HUES6 (cell line): ENCODE data around the gene GH1.
A peak's percentile ranks its signal among the peaks of the same experiment; 100 is the strongest.
"Not testable (repeated sequence)": the region's sequence is repeated elsewhere in the genome, so short reads cannot be mapped to it uniquely, and the experiment has no call there.

ENCODE experiments used
- H3K27ac ChIP-seq: 2 replicates; pipeline ENCODE4 v1.7.0; 2013; ENCODE audit warnings: low read depth, mild to moderate bottlenecking, low read length, inconsistent platforms
- H3K27me3 ChIP-seq: 2 replicates; pipeline ENCODE4 v1.6.1; 2013; ENCODE audit warnings: low read length; ENCODE audit not compliant: control insufficient read depth, insufficient read depth
- H3K36me3 ChIP-seq: 2 replicates; pipeline ENCODE4 v1.6.1; 2013; ENCODE audit warnings: low read length; ENCODE audit not compliant: control insufficient read depth, insufficient read depth
- H3K4me1 ChIP-seq: 2 replicates; pipeline ENCODE4 v1.6.1; 2013; ENCODE audit warnings: low read length; ENCODE audit not compliant: control insufficient read depth, insufficient read depth
- H3K4me3 ChIP-seq: 2 replicates; pipeline ENCODE4 v1.5.1; 2013; ENCODE audit warnings: low read depth, low read length
- H3K9ac ChIP-seq: one replicate; pipeline ENCODE4 v1.6.1; 2013; ENCODE audit warnings: mild to moderate bottlenecking, low read length
- H3K9me3 ChIP-seq: 2 replicates; pipeline ENCODE4 v1.6.1; 2013; ENCODE audit warnings: low read depth, low read length; ENCODE audit not compliant: control insufficient read depth, insufficient read depth

The GH1 gene

DNA sequence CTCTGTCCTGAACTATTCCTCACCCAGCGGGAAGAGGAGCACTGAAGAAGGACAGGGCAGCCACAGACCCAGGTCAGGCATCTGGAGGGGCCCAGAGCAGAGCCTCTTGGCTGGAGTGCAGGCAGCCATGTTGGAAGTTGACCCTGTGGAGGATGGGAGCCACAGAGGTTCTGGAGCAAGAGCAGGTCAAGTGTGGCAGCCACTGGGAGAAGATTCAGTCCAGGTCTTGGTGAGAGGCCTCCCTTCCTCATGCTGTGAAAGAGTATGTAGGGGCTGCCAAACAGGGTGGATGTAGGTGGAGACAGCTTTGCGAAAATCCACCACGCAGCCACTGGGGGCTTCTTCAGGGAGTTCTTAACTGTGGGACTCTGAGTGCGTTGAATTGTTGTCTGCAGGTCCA lies 14.1 kb upstream of the GH1 start:
- Histone ChIP-seq H3K9ac (no peak overlapping the region), H3K27ac (no peak overlapping the region), H3K4me1 (peaks cover 23% of the 10 kb centered on the region), H3K9me3 (no peaks in the 10 kb centered on the region), H3K27me3 (no peaks in the 10 kb centered on the region), H3K4me3 (no peak overlapping the region), H3K36me3 (no peaks in the 10 kb centered on the region)

DNA sequence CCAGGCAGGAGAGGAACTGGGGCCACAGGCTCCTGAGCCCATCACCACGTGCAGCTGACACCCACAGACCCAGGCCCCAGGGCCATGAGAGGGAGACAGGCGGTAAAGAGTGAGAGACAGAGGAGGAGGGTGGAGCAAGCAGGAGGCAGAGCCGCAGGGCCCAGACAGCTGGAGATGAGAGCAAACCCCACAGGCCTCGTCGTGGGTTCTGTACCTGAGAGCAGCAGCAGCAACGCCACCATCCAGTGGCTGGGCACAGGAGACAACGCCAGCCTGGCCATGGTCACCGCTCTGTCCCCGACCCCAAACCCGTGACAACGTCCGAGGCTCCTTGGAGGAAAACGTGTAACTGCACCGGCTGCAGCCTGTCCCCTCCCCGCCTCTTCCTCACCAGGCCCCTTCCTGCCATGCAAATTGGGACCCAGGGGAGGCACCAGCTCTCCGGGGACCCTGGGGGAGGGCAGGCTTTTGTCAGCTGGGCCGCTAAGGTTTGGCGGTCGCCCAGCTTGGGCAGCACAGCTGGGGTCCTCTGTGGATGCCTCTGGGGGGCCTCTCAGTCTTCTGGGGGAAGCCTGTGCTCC lies 13.4 kb upstream of the GH1 start, which contains the start of gene CD79B:
TSS of gene CD79B (minus strand) at position 351 of the 581 bp plus-strand sequence. CDS start at position 281, 70 bp downstream.
- Histone ChIP-seq H3K9me3 (no peaks in the 10 kb centered on the region), H3K27ac (no peak within 1 kb of the TSS), H3K27me3 (no peaks in the 10 kb centered on the region), H3K36me3 (no peaks in the 10 kb centered on the region), H3K4me3 (peak within 1 kb of the TSS; percentile 24; the same call in 1 of the 2 replicates), H3K9ac (no peak within 1 kb of the TSS), H3K4me1 (peaks cover 23% of the 10 kb centered on the region)

- Histone ChIP-seq H3K27me3 (no peaks in the 10 kb centered on the region), H3K9me3 (no peaks in the 10 kb centered on the region), H3K4me3 (no peak overlapping the region), H3K4me1 (peaks cover 23% of the 10 kb centered on the region), H3K27ac (no peak overlapping the region), H3K36me3 (no peaks in the 10 kb centered on the region), H3K9ac (no peak overlapping the region)
Observed at GRCh38 chr17:63930951-63931575, 12.4 kb upstream of the GH1 start.

DNA sequence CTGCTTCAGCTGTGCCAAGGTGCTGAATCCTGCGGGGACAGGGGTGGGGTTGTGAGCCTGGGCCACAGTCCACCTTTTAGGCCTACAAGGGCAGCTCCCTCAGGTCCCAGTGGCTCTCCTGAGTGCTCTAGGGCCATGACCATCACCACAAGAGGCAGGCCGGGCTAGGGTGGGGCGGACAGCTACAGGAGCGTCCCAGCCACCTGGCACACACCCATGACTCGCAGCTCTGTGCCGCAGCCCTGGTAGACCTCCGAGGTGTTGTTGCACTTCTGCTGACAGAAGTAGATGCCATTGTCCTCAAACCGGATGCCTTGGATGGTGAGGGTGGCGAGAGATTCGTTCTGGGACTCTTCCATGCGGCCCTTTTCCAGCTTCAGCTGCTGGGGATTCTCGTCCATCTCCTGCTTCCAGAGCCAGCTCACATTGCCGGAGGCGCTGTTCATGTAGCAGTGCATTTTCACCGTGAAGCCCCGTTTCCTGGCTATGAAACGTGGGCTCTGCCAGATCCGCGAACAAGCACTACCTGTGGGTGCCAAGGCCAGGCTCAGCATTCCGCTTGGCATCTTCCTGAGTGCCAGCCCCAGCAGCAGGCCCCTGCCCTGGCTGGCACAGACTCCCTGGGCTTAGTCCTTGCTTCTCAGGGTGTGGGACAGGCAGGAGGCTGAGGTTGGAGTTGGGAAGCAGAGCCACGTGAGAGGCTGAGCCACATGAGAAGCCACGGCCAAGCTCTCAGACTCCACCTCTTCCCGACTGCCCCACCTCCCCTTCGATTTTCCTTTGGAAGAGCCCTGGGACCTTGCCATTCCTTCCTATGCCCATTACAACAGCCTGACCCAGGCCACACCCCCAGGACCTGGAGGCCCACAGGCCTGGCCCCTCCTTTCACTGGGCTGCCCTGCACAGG lies 11.5 kb upstream of the GH1 start:
- H3K4me3 ChIP-seq, result no peak overlapping the region

DNA sequence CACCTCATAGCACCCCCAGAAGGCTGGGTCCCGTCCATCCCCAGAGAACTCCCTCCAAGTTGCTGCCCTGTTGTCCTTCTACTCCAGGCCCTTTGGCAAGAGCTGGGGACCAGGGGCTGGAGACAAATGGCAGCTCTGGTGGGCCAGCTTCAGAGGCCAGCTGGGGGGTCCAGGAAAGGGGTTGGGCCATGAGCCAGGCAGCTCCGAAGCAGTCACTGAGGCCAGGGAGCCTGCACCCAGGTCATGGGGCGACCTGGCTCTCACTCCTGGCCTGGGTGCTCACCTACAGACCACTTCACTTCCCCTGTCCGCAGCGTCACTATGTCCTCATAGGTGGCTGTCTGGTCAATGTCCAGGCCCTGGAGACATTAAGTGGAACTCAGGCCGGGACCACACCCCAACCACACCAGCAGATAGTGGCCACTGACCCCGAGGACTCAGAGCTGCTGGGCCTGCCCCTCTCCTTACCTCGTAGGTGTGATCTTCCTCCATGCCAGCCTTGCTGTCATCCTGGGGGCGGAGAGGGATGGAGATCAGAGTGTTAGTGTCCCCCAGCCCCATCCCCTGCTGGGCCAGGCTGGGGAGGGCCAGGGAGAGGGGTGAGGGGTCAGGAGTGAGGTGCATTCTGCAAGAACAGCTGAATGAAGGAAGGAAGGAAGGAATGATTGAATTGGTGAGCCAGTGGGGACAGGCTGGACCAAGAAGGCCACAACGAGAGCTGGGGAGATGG lies 10.5 kb upstream of the GH1 start:
- H3K4me3 ChIP-seq, result no peak overlapping the region
- H3K27ac ChIP-seq, result no peak overlapping the region
- H3K4me1 ChIP-seq, result peaks cover 23% of the 10 kb centered on the region
- no peaks in the 10 kb centered on the region for H3K36me3 ChIP-seq
- H3K27me3 ChIP-seq, result no peaks in the 10 kb centered on the region
- no peaks in the 10 kb centered on the region for H3K9me3 ChIP-seq
- no peak overlapping the region for H3K9ac ChIP-seq

More for the DNA sequence above, 11.5 kb upstream of the GH1 start:
- H3K27me3 ChIP-seq, result no peaks in the 10 kb centered on the region
- no peaks in the 10 kb centered on the region for H3K9me3 ChIP-seq
- no peak overlapping the region for H3K27ac ChIP-seq
- peaks cover 23% of the 10 kb centered on the region for H3K4me1 ChIP-seq
- no peaks in the 10 kb centered on the region for H3K36me3 ChIP-seq
- no peak overlapping the region for H3K9ac ChIP-seq

DNA sequence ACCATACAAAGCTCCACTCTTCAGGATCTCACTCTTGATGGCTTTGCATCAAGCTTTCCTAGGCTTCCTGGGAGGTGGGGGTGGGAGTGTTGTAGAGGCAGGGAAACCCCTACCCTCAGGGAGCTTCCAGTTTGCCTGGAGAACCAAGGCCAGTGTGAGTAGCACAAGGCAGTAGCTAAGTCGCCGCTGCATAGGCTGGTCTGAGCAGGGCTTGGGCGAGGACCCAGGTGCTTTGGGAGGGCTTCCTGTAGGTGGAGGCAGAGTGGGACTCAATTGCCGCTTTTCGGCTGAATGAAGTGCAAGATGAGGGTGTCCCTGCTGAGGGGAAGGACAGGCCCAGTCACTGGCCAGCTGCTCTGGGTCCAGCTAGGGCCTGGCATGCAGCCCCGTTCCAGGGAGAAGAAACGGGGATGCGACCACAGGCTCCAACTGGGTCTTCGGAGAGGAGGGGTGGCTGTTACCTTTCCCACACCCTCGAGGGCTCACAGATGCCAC lies 9.6 kb upstream of the GH1 start:
- no peaks in the 10 kb centered on the region for H3K9me3 ChIP-seq
- peaks cover 23% of the 10 kb centered on the region for H3K4me1 ChIP-seq
- no peak overlapping the region for H3K9ac ChIP-seq
- no peaks in the 10 kb centered on the region for H3K27me3 ChIP-seq
- H3K4me3 ChIP-seq, result no peak overlapping the region
- no peak overlapping the region for H3K27ac ChIP-seq
- H3K36me3 ChIP-seq, result no peaks in the 10 kb centered on the region

GRCh38 chr17:63927464-63928171 lies 9.0 kb upstream of the GH1 start:
- Histone ChIP-seq H3K36me3 (no peaks in the 10 kb centered on the region), H3K27ac (no peak overlapping the region), H3K9ac (no peak overlapping the region), H3K9me3 (no peaks in the 10 kb centered on the region), H3K27me3 (no peaks in the 10 kb centered on the region), H3K4me1 (peaks cover 21% of the 10 kb centered on the region), H3K4me3 (no peak overlapping the region)

DNA sequence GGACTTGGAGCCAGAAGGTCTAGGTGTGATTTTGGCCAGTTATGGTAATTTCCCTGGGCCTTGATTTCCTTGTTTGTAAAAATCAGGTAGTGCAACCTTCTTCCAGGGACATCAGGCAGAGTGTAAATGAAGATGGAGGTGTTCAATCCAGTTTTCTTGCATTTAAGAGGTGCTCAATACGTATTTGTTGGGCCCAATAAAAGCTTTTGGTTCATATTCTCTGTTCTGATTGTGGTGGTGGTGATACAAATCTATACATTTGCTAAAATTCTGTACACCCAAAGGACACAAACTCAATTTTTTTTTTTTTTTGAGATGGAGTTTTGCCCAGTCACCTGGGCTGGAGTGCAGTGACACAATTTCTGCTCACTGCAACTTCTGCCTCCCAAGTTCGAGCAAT lies 7.5 kb upstream of the GH1 start:
- Histone ChIP-seq H3K9me3 (no peaks in the 10 kb centered on the region), H3K4me3 (no peak overlapping the region), H3K27ac (no peak overlapping the region), H3K27me3 (no peaks in the 10 kb centered on the region), H3K4me1 (peaks cover 7% of the 10 kb centered on the region), H3K36me3 (no peaks in the 10 kb centered on the region), H3K9ac (no peak overlapping the region)

- Histone ChIP-seq H3K9me3 (no peaks in the 10 kb centered on the region), H3K4me3 (no peak overlapping the region), H3K4me1 (peaks cover 2% of the 10 kb centered on the region), H3K36me3 (no peaks in the 10 kb centered on the region), H3K27me3 (no peaks in the 10 kb centered on the region), H3K27ac (no peak overlapping the region), H3K9ac (no peak overlapping the region)
Observed at GRCh38 chr17:63925615-63926014, 7.0 kb upstream of the GH1 start.

GRCh38 chr17:63922402-63922801 lies 3.8 kb upstream of the GH1 start:
- H3K27me3 ChIP-seq, H3K9ac ChIP-seq, H3K9me3 ChIP-seq, H3K4me1 ChIP-seq, H3K27ac ChIP-seq, H3K36me3 ChIP-seq, H3K4me3 ChIP-seq: not testable (repeated sequence)
